GM12865 (cell line): ENCODE results near the gene PPP2R2C.

ENCODE experiments used
- DNase-seq: peaks from one replicate; pipeline ENCODE4 v3.0.0; 2010; ENCODE audit warnings: low read depth
- H3K4me3 ChIP-seq: 2 replicates; pipeline ENCODE4 v1.5.1; 2011; ENCODE audit warnings: mild to moderate bottlenecking, low read depth, low read length, control low read depth
- TF ChIP-seq, protein P1 (sequence below): IDR thresholded peaks from 2 replicates; pipeline ENCODE4 v1.5.1; 2011; ENCODE audit warnings: low read length, control low read depth, low read depth, inconsistent platforms; ENCODE audit not compliant: insufficient read depth; ENCODE audit errors: missing control alignments

PPP2R2C gene

GRCh38 chr4:6509587-6509986 is 37.2 kb upstream of the PPP2R2C start:
- no peak overlapping the region for H3K4me3 ChIP-seq
- TF ChIP-seq, protein P1, sequence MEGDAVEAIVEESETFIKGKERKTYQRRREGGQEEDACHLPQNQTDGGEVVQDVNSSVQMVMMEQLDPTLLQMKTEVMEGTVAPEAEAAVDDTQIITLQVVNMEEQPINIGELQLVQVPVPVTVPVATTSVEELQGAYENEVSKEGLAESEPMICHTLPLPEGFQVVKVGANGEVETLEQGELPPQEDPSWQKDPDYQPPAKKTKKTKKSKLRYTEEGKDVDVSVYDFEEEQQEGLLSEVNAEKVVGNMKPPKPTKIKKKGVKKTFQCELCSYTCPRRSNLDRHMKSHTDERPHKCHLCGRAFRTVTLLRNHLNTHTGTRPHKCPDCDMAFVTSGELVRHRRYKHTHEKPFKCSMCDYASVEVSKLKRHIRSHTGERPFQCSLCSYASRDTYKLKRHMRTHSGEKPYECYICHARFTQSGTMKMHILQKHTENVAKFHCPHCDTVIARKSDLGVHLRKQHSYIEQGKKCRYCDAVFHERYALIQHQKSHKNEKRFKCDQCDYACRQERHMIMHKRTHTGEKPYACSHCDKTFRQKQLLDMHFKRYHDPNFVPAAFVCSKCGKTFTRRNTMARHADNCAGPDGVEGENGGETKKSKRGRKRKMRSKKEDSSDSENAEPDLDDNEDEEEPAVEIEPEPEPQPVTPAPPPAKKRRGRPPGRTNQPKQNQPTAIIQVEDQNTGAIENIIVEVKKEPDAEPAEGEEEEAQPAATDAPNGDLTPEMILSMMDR = no peak
- no peak for DNase-seq

- H3K4me3 ChIP-seq = no peak overlapping the region
- TF ChIP-seq, protein P1 = no peak
- DNase-seq = no peak
These were observed 34.9 kb upstream of the PPP2R2C start for GRCh38 chr4:6507345-6507744.

- TF ChIP-seq, protein P1 = no peak
- DNase-seq = no peak
- H3K4me3 ChIP-seq = no peak overlapping the region
These were observed 34.3 kb upstream of the PPP2R2C start for GRCh38 chr4:6506616-6507140.

DNA sequence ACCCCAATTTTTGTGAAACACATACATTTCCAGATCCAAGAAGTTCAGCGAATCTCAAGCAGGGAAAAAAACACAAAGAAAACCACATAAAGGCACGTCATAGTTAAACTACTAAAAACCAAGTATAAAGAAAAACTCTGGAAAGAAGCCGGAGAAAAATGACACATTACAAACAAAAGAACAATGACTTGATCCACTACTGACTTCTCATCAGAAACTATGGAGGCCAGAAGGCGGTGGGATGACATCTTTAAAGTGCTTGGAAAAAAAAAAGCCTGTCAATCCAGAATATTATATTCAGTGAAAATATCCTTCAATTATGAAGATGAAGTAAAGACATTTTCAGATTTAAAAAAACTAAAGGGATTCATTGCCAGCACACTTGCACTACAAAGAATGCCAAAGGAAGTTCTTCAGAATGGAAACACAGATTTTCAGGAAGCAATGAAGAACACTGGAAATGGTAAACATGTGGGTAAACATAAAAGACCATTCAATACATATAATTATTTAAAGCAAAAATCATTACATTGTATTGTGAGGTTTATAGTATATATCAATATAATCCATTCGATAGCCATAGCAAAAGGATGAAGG is 32.6 kb upstream of the PPP2R2C start:
- H3K4me3 ChIP-seq = no peak overlapping the region
- TF ChIP-seq, protein P1 = no peak
- no peak for DNase-seq

GRCh38 chr4:6502747-6503465 is 30.5 kb upstream of the PPP2R2C start:
- no peak for DNase-seq
- no peak overlapping the region for H3K4me3 ChIP-seq
- TF ChIP-seq, protein P1 = no peak

DNA sequence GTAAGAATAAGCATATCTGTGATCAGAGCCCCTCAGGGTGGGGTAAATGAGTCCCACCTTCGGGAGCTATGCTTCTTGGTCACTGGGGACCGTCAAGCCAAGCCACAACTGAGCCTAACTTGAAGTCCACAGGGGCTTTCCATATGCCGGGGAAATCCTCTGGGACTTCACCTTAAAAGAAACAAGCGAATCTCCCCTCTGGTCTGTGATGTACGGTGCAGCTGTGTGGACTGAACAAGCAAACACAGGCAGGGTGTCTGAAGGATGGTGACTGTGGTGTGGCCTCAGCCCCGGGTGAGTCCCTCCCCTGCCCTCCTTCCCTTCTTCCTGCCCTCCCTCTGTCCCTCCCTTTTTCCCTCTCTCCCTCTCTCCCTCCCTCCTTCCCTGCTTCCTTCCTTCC is 29.7 kb upstream of the PPP2R2C start:
- DNase-seq = peak; percentile 44
- no peak overlapping the region for H3K4me3 ChIP-seq
- TF ChIP-seq, protein P1 = no peak

DNA sequence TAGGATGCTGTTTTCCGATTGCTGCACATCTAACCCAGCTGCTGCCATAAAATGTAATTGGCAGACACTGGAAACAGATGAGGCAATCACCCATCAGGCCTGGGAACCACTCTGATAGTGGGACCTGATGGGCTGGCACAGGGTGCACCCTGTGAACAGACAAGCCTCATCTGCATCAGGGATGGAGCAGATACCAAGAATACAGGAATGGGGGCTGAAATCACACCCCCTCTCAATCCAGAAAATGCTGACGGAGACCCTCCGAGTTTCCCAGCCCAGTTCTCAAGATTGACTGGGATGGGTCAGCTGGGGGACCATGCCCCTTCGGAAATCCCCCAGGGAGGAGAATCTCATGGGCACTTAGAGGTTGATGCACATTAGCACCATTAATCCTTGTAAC is 28.8 kb upstream of the PPP2R2C start:
- DNase-seq = no peak

More for the DNA sequence above, 28.8 kb upstream of the PPP2R2C start:
- H3K4me3 ChIP-seq = no peak overlapping the region
- TF ChIP-seq, protein P1 = no peak
